Epithelial cell of proximal tubule (primary cell): ENCODE measurements around the gene ZNF446. TPM values are rescaled to one million over a fixed set of nuclear protein-coding genes. Genes with fewer than 3 reads are reported as not detected.
"Not testable (repeated sequence)": the region's sequence is repeated elsewhere in the genome, so short reads cannot be mapped to it uniquely, and the experiment has no call there.

Experiments
- DNase-seq: peaks from one replicate; pipeline ENCODE4 v3.0.0-alpha.2; 2011; ENCODE audit warnings: low read depth
- H3K4me3 ChIP-seq: 2 replicates; pipeline ENCODE4 v1.5.1; 2011; ENCODE audit warnings: low read depth, mild to moderate bottlenecking, low read length
- total RNA-seq: library from RNA; depleted of rRNA; stranded (reverse); fragments of >200 nt; gene quantifications from 2 replicates; pipeline ENCODE4 v1.2.3, GENCODE V29; 2015
- TF ChIP-seq, protein P1 (sequence below): conservative IDR thresholded peaks from 2 replicates; pipeline ENCODE4 v1.5.1; 2012; ENCODE audit warnings: low read depth, mild to moderate bottlenecking, low read length

ZNF446 gene
- total RNA-seq, 1 donor from 2014 or later = 9.7 TPM

DNA sequence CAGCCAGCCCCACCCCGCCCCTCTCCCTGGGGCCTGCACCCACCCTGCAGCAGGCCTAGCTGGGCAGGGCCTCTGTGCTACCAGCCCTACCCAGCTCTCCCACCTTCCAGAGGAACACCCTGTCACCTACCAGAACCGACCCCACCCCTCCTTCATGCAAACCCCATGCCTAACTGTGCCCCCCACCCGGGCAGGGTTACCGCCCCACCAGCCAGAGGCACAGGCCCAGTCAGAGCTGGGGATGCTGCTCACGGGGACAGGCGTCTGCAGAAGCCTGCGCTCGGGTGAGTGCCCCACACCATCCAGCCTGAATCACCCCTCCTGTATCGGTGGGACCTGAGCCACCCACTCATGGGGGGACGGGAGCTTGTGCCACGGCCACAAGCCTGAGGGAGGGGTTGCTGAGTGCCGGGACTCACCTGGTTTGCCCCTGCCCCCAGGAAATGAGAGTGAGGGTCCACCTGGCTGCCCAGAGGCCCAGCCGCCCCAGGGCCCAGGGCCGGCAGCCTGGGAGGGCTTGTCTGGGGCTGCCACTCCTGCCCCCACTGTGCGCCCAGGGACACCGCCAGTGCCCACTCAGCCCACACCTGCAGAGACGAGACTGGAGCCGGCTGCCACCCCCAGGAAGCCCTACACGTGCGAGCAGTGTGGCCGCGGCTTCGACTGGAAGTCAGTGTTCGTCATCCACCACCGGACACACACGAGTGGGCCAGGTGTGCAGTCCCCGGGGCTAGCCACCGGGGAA, 3.8 kb downstream of the ZNF446 start:
- no peak overlapping the region for H3K4me3 ChIP-seq
- DNase-seq = no peak
- TF ChIP-seq, protein P1, sequence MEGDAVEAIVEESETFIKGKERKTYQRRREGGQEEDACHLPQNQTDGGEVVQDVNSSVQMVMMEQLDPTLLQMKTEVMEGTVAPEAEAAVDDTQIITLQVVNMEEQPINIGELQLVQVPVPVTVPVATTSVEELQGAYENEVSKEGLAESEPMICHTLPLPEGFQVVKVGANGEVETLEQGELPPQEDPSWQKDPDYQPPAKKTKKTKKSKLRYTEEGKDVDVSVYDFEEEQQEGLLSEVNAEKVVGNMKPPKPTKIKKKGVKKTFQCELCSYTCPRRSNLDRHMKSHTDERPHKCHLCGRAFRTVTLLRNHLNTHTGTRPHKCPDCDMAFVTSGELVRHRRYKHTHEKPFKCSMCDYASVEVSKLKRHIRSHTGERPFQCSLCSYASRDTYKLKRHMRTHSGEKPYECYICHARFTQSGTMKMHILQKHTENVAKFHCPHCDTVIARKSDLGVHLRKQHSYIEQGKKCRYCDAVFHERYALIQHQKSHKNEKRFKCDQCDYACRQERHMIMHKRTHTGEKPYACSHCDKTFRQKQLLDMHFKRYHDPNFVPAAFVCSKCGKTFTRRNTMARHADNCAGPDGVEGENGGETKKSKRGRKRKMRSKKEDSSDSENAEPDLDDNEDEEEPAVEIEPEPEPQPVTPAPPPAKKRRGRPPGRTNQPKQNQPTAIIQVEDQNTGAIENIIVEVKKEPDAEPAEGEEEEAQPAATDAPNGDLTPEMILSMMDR = no peak

DNA sequence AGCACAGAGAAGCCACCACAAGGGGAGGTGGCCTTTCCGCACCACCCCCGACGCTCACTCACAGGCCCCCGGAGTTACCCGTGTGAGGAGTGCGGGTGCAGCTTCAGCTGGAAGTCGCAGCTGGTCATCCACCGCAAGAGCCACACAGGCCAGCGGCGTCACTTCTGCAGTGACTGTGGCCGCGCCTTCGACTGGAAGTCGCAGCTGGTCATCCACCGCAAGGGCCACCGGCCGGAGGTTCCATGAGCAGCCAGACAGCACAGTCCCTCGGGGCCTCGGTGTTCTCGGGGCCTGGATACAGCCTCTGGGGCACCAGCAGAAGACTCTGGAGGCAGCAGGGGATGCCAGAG, 4.3 kb downstream of the ZNF446 start:
- no peak for DNase-seq
- no peak overlapping the region for H3K4me3 ChIP-seq
- TF ChIP-seq, protein P1 = no peak

DNA sequence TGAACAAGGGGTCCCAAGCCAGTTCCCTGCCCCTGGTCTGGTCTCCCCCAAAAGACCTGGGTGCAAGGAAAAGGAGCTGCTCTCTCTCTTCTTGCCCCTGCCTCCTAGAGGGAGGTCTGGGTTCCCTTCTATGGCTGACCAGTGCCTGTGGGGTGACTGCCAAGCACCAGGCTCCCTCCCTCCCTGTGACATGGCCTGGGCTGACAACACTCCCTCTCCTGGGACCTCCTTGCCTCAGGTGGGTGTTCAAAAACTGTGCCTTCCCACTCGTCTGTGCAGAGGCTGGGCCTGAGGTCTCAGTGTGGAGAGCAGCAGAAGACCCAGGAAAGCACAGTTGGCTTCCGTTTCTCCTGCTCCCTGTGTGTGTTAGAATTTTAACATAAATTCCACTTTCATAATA, 4.7 kb downstream of the ZNF446 start:
- TF ChIP-seq, protein P1 = no peak
- DNase-seq = no peak
- no peak overlapping the region for H3K4me3 ChIP-seq

DNA sequence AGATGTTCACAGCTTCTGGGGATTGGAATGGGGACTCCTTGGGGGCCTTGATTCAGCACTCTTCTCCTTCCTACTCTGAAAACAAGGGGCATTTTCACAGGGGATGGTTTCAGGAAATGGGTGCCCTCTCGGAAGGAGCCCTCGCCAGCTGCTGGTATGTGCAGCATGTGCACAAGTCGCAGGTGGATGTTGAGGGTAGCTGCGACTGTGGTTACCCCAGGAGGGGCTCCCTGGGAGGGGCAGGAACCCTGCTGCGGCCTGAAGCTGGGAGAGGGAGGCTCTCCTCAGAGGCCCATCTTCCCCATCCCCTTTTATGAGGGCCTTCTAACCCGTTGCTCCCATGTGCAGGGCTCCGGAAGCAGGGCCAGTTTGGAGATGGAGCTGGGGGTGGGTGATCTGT, 6.2 kb downstream of the ZNF446 start:
- no peak for DNase-seq
- TF ChIP-seq, protein P1 = no peak
- H3K4me3 ChIP-seq = no peak overlapping the region

DNA sequence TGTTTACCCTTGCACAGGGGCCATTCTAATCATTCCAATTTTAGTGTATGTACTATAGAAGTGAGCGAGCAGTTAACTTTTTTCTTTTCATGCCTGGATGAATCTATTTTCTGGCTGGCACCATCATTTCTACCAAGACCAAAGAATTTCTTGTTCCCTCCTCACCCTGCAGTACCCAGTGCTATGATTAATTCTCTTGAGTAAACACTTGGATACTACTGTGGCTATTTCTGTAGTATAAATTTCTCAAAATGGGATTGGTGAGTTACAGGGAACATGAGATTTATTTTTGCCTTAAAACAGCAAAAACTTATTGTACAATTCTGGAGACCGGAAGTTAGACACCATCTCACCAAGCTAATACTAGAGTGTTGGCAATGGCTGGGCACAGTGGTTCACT, 7.6 kb downstream of the ZNF446 start:
- TF ChIP-seq, protein P1 = no peak
- no peak for DNase-seq

DNA sequence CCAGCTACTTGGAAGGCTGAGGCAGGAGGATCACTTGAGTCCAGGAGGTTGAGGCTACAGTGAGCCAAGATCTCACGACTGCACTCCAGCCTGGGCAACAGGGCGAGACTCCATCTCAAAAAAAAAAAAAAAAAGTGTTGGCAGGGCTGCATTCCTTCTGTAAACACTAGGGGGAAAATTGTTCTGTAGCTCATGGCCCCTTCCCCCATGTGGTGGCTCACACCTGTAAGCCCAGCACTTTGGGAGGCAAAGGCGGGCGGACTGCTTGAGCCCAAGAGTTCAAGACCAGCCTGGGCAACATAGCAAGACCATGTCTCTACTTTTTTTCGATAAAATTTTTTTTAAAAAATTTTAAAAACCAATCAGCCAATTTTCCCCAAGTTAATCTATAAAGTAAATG, 8.2 kb downstream of the ZNF446 start:
- not testable (repeated sequence) for DNase-seq, H3K4me3 ChIP-seq

More for the DNA sequence above, 7.6 kb downstream of the ZNF446 start:
- no peak overlapping the region for H3K4me3 ChIP-seq

DNA sequence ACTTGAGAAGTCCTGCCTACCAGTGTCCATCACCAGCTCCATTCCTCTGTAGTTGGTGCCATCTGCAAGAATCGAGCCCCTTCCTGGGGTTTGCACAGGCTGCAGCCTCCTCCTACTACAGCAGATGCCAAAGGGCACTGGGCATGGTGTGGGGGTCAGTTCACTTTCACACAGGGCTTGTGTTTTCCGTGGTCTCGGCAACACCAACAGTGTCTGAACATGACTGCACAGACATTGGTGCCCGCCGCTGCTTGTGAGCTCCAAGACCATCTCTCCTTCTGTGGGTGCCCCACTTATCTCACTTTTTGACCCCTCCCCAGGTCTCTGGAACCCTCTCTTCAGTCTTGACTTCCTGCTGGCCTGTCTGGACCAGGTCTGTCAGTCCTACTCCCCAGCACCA, 15.2 kb downstream of the ZNF446 start:
- no peak for DNase-seq
- TF ChIP-seq, protein P1 = no peak
- H3K4me3 ChIP-seq = no peak overlapping the region
